ENCODE results near the gene EVA1B. TPM values are rescaled to one million over a fixed set of nuclear protein-coding genes. Genes with fewer than 3 reads are reported as not detected.

Gene EVA1B
- total RNA-seq, 4 donors from 2014 or later = 4.4 to 24.8 (median 10.4) TPM

GRCh38 chr1:36279110-36279788 lies 44.2 kb downstream of the EVA1B start:
- 40 to 50% methylated on average over 1 to 2 of the region's 2 CpGs for WGBS, 2 donors (ENCODE audit: low coverage in 1 of 2)
- no peaks in the 10 kb centered on the region for H3K9me3 ChIP-seq
- intact Hi-C loops (cut with DNase I; ENCODE audit: low total_unique reads) = loop anchor here (2.0 kb wide), 1 partner anchor 44 kb away; no protein-coding TSS in a partner anchor
- no peak for TF ChIP-seq CTCF (IDR thresholded peaks at IDR 0.05)
- no peak for TF ChIP-seq POLR2AphosphoS5 (IDR thresholded peaks at IDR 0.05)
- TF ChIP-seq POLR2A (IDR thresholded peaks at IDR 0.05) = no peak
- no peak for TF ChIP-seq EP300 (IDR thresholded peaks at IDR 0.05; ENCODE audit: low read depth)
- H3K27ac ChIP-seq = peak overlapping the region; percentile 3 to 43 (median 8)
- H3K27me3 ChIP-seq = no peaks in the 10 kb centered on the region
- in situ Hi-C loops (cut with MboI; ENCODE audit: low pct_ligation_motif_present in 1 of 4, low pct_unique_long_range_greater_than_20kb in 1 of 4, low sequenced_read_pairs in 3 of 4) = loop anchor here (10.0 to 25.0 kb wide), 3 partner anchors 84 to 167 kb away; no protein-coding TSS in a partner anchor
- no peak overlapping the region for H3K4me3 ChIP-seq
- peaks cover 0 to 31% (median 13%) of the 10 kb centered on the region in 4 donors for H3K4me1 ChIP-seq
- peaks cover 0 to 15% (median 3%) of the 10 kb centered on the region in 4 donors for H3K36me3 ChIP-seq
- DNase-seq = no peak

GRCh38 chr1:36276688-36277087 lies 46.8 kb downstream of the EVA1B start:
- in situ Hi-C loops (cut with MboI; ENCODE audit: low pct_ligation_motif_present in 1 of 4, low pct_unique_long_range_greater_than_20kb in 1 of 4, low sequenced_read_pairs in 3 of 4) = loop anchor here (10.0 to 25.0 kb wide), 3 partner anchors 82 to 164 kb away; no protein-coding TSS in a partner anchor
- TF ChIP-seq POLR2AphosphoS5 (IDR thresholded peaks at IDR 0.05) (no peak), POLR2A (IDR thresholded peaks at IDR 0.05) (no peak)
- no peak overlapping the region for H3K27ac ChIP-seq
- H3K36me3 ChIP-seq = no peaks in the 10 kb centered on the region
- no peaks in the 10 kb centered on the region for H3K27me3 ChIP-seq
- peaks cover 0 to 24% (median 13%) of the 10 kb centered on the region in 4 donors for H3K4me1 ChIP-seq
- no peaks in the 10 kb centered on the region for H3K9me3 ChIP-seq
- no peak for DNase-seq
- intact Hi-C loops (cut with DNase I; ENCODE audit: low total_unique reads) = no loop called here
- 93 to 95% methylated on average over 5 to 6 of the region's 6 CpGs for WGBS, 2 donors (ENCODE audit: low coverage in 1 of 2)
- H3K4me3 ChIP-seq = no peak overlapping the region

- no peak overlapping the region for H3K4me3 ChIP-seq
- H3K27ac ChIP-seq = no peak overlapping the region
- no peaks in the 10 kb centered on the region for H3K27me3 ChIP-seq
- H3K9me3 ChIP-seq = no peaks in the 10 kb centered on the region
- H3K4me1 ChIP-seq = peaks cover 6 to 21% (median 11%) of the 10 kb centered on the region in 4 donors
- in situ Hi-C loops (cut with MboI; ENCODE audit: low pct_ligation_motif_present in 1 of 4, low pct_unique_long_range_greater_than_20kb in 1 of 4, low sequenced_read_pairs in 3 of 4) = loop anchor here in 1 of 4 donors (10.0 kb wide), 1 partner anchor 79 kb away; no protein-coding TSS in a partner anchor
- intact Hi-C loops (cut with DNase I; ENCODE audit: low total_unique reads) = no loop called here
- H3K36me3 ChIP-seq = no peaks in the 10 kb centered on the region
- no peak for DNase-seq
- 87 to 93% methylated on average over 1 of the region's 1 CpG for WGBS, 2 donors (ENCODE audit: low coverage in 1 of 2)
- TF ChIP-seq POLR2AphosphoS5 (IDR thresholded peaks at IDR 0.05) (no peak), CTCF (IDR thresholded peaks at IDR 0.05) (no peak), POLR2A (IDR thresholded peaks at IDR 0.05) (no peak), EP300 (IDR thresholded peaks at IDR 0.05; ENCODE audit: low read depth) (no peak)
Observed at GRCh38 chr1:36274201-36274600, 49.2 kb downstream of the EVA1B start.

GRCh38 chr1:36273024-36273423 lies 50.4 kb downstream of the EVA1B start:
- in situ Hi-C loops (cut with MboI; ENCODE audit: low pct_ligation_motif_present in 1 of 4, low pct_unique_long_range_greater_than_20kb in 1 of 4, low sequenced_read_pairs in 3 of 4) (loop anchor here in 1 of 4 donors (10.0 kb wide), 1 partner anchor 78 kb away; no protein-coding TSS in a partner anchor), intact Hi-C loops (cut with DNase I; ENCODE audit: low total_unique reads) (no loop called here)
- 91 to 96% methylated on average over 5 of the region's 5 CpGs for WGBS, 2 donors (ENCODE audit: low coverage in 1 of 2)
- H3K4me1 ChIP-seq = peaks cover 0 to 23% (median 12%) of the 10 kb centered on the region in 4 donors
- no peak for TF ChIP-seq CTCF (IDR thresholded peaks at IDR 0.05)
- TF ChIP-seq POLR2A (IDR thresholded peaks at IDR 0.05) = no peak
- TF ChIP-seq EP300 (IDR thresholded peaks at IDR 0.05; ENCODE audit: low read depth) = no peak
- no peak for TF ChIP-seq POLR2AphosphoS5 (IDR thresholded peaks at IDR 0.05)
- H3K4me3 ChIP-seq = no peak overlapping the region
- H3K36me3 ChIP-seq = no peaks in the 10 kb centered on the region
- H3K27me3 ChIP-seq = no peaks in the 10 kb centered on the region
- H3K9me3 ChIP-seq = no peaks in the 10 kb centered on the region
- H3K27ac ChIP-seq = no peak overlapping the region
- DNase-seq = no peak

Other genes starting within 250 kb of the EVA1B start
- gene TEKT2, start 239.6 kb downstream of the EVA1B start, total RNA-seq = not detected
- 10 to 100 TPM; 18.3 to 41.8 (median 28.6) TPM for gene ADPRS, start 234.8 kb downstream of the EVA1B start, total RNA-seq
- gene COL8A2, start 198.4 kb downstream of the EVA1B start, total RNA-seq = 1 to 10 TPM; 1.2 to 5.4 (median 1.7) TPM
- 100 to 1,000 TPM in 3 of 4 donors, 10 to 100 TPM in 1; 54.6 to 165 (median 105) TPM for gene TRAPPC3, start 174.2 kb downstream of the EVA1B start, total RNA-seq
- 100 to 1,000 TPM in 1 of 4 donors, 10 to 100 TPM in 3; 74.3 to 187 (median 86.0) TPM for gene MAP7D1, start 167.5 kb downstream of the EVA1B start, total RNA-seq
- gene THRAP3, start 99.2 kb downstream of the EVA1B start, total RNA-seq = 10 to 100 TPM; 25.8 to 73.7 (median 59.9) TPM
- gene SH3D21, start 17.3 kb downstream of the EVA1B start, total RNA-seq = 100 to 1,000 TPM in 1 of 4 donors, 10 to 100 TPM in 3; 12.7 to 143 (median 15.9) TPM
- gene STK40, start 62.3 kb upstream of the EVA1B start, total RNA-seq = 100 to 1,000 TPM in 1 of 4 donors, 10 to 100 TPM in 3; 34.0 to 154 (median 44.3) TPM
- 10 to 100 TPM in 3 of 4 donors, not detected in 1; 25.4 to 59.8 (median 32.9) TPM for gene LSM10, start 74.3 kb upstream of the EVA1B start, total RNA-seq
- gene OSCP1, start 126.8 kb upstream of the EVA1B start, total RNA-seq = 1 to 10 TPM in 3 of 4 donors, not detected in 1; 1.2 to 4.8 (median 3.7) TPM
- gene MRPS15, start 140.7 kb upstream of the EVA1B start, total RNA-seq = 10 to 100 TPM; 19.5 to 59.5 (median 42.4) TPM
- 10 to 100 TPM in 1 of 4 donors, 1 to 10 TPM in 3; 3.8 to 17.1 (median 5.2) TPM for gene CSF3R, start 159.3 kb upstream of the EVA1B start, total RNA-seq

Measured in transverse colon (tissue), 4 donors.